Smooth muscle cell of the brain vasculature (primary cell): ENCODE measurements around the gene AIFM1.
A peak's percentile ranks its signal among the peaks of the same experiment; 100 is the strongest.

Experiments
- DNase-seq: peaks from one replicate; pipeline ENCODE4 v3.0.0-alpha.2; 2012; ENCODE audit warnings: low read depth, low spot score

The AIFM1 gene

GRCh38 chrX:130093271-130093670 is 72.4 kb downstream of the AIFM1 start:
- no peak for DNase-seq

- no peak for DNase-seq
These were observed 73.6 kb downstream of the AIFM1 start for GRCh38 chrX:130091980-130092522.

- DNase-seq = no peak
These were observed 75.3 kb downstream of the AIFM1 start for GRCh38 chrX:130090364-130090763.

- DNase-seq = no peak
These were observed 79.0 kb downstream of the AIFM1 start for GRCh38 chrX:130086447-130087206.

GRCh38 chrX:130085551-130086446 is 79.8 kb downstream of the AIFM1 start:
- DNase-seq = no peak

- no peak for DNase-seq
These were observed 80.9 kb downstream of the AIFM1 start for GRCh38 chrX:130084631-130085237.

- no peak for DNase-seq
These were observed 81.8 kb downstream of the AIFM1 start for GRCh38 chrX:130083656-130084382.

GRCh38 chrX:130083107-130083490 is 82.5 kb downstream of the AIFM1 start:
- DNase-seq = no peak

- DNase-seq = no peak
These were observed 83.2 kb downstream of the AIFM1 start for GRCh38 chrX:130082244-130083106.

- DNase-seq = no peak
These were observed 84.1 kb downstream of the AIFM1 start for GRCh38 chrX:130081421-130082045.

GRCh38 chrX:130080791-130081367 is 84.8 kb downstream of the AIFM1 start:
- no peak for DNase-seq

GRCh38 chrX:130079824-130080406 is 85.7 kb downstream of the AIFM1 start:
- peak; percentile 23 for DNase-seq
